Caco-2 (cell line): Measurements from ENCODE around the gene KDM4C. TPM values are rescaled to one million over a fixed set of nuclear protein-coding genes. Genes with fewer than 3 reads are reported as not detected.

ENCODE experiments used
- BruUV-seq: library from RNA; stranded (reverse); fragments of 400-500 nt; replicated peaks from 2 replicates; lab custom pipeline; 2021; lab: Mats Ljungman, UMichigan
- CTCF ChIA-PET: fragments of 300-600 bp; sonication (Branson Sonifier 250); formaldehyde crosslinking; loops from one replicate; lab custom pipeline; 2022; ENCODE audit warnings: antibody characterized with exemption; lab: Charles Lee
- POLR2A ChIA-PET: fragments of 300-600 bp; sonication (Branson Sonifier 250); formaldehyde crosslinking; loops from one replicate; lab custom pipeline; 2022; ENCODE audit warnings: antibody characterized with exemption; lab: Charles Lee
- DNase-seq, 2 experiments: peaks; one replicate each; pipeline versions ENCODE4 v3.0.0 to v3.0.0-alpha.2; 2020 to 2022
- H3K27me3 ChIP-seq: replicated peaks from 2 replicates; pipeline ENCODE4 v1.6.0; 2011; ENCODE audit warnings: low read length; ENCODE audit not compliant: control insufficient read depth, insufficient read depth
- H3K36me3 ChIP-seq: 2 replicates; pipeline ENCODE4 v1.5.1; 2011; ENCODE audit warnings: low read length; ENCODE audit not compliant: control insufficient read depth, insufficient read depth
- H3K4me1 ChIP-seq: fragments of 250-450 bp; sonication (Bioruptor Pico); 2 replicates; pipeline ENCODE4 v1.5.1; 2020; ENCODE audit warnings: mild to moderate bottlenecking
- H3K4me3 ChIP-seq: 2 replicates; pipeline ENCODE4 v1.5.1; 2011; ENCODE audit warnings: low read depth, mild to moderate bottlenecking, control low read depth, low read length
- H3K9me3 ChIP-seq: fragments of 250-450 bp; sonication (Bioruptor Pico); 2 replicates; pipeline ENCODE4 v1.5.1; 2020; ENCODE audit warnings: mild to moderate bottlenecking, moderate library complexity
- H3K27ac Mint-ChIP-seq: one replicate; pipeline ENCODE4 v1.8.0; 2022; ENCODE audit warnings: mixed read lengths; ENCODE audit not compliant: unreplicated experiment
- H3K27me3 Mint-ChIP-seq: one replicate; pipeline ENCODE4 v1.8.0; 2022; ENCODE audit warnings: mixed read lengths; ENCODE audit not compliant: insufficient read depth, unreplicated experiment
- H3K36me3 Mint-ChIP-seq: one replicate; pipeline ENCODE4 v1.8.0; 2022; ENCODE audit warnings: mild to moderate bottlenecking, mixed read lengths; ENCODE audit not compliant: insufficient read depth, unreplicated experiment
- H3K4me1 Mint-ChIP-seq: one replicate; pipeline ENCODE4 v1.8.0; 2022; ENCODE audit warnings: low read depth, mixed read lengths; ENCODE audit not compliant: unreplicated experiment
- H3K4me3 Mint-ChIP-seq: one replicate; pipeline ENCODE4 v1.8.0; 2022; ENCODE audit warnings: mild to moderate bottlenecking, moderate library complexity, mixed read lengths; ENCODE audit not compliant: unreplicated experiment
- H3K9me3 Mint-ChIP-seq: one replicate; pipeline ENCODE4 v1.8.0; 2022; ENCODE audit warnings: mixed read lengths; ENCODE audit not compliant: unreplicated experiment
- CTCF ChIP-seq, 2 experiments: fragments of 200-600 bp in 1 of 2; IDR thresholded peaks; 1 replicate in 1 of 2; 2 replicates in 1 of 2; pipeline versions ENCODE4 v1.5.1 to v1.8.0; 2011 to 2022; ENCODE audit warnings: antibody characterized with exemption in 1 of 2, control low read depth in 1 of 2, inconsistent platforms in 1 of 2, low read depth in 1 of 2, low read length in 1 of 2, mild to moderate bottlenecking in 1 of 2, moderate library complexity in 1 of 2; ENCODE audit not compliant: insufficient read depth in 1 of 2, severe bottlenecking in 1 of 2, unreplicated experiment in 1 of 2
- intact Hi-C: fragments of 100-400 bp; cut with micrococcal nuclease; formaldehyde crosslinking; loops from one replicate; pipeline ENCODE4 v1.10.0; 2022; ENCODE audit not compliant: unreplicated experiment
- total RNA-seq: library from RNA; stranded (reverse); gene quantifications from 2 replicates; pipeline ENCODE4 v1.2.3, GENCODE V29; 2022

The KDM4C gene
- total RNA-seq, 1 experiment from 2014 or later = 40.3 TPM

DNA sequence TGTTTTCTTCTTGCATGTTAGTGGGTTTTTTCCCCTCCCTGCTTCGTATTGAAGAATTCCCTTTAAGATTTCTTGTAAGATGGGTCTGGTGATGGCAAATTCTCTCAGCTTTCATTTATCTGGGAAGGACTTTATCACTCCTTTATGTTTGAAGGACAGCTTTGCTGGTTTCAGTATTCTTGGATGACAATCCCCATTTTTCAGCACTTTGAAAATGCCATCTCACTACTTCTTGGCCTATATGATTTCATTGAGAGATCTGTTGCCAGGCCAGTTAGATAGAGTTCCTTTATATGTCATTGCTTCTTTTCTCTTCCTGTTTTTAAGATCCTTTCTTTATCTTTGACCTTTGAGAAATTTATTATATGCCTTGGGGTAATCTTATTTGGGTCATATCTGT is 106.3 kb downstream of the KDM4C start:
- CTCF ChIA-PET = no interaction called here
- DNase-seq = no peak
- Mint-ChIP-seq H3K4me3 (no peak overlapping the region), H3K4me1 (peaks cover 6% of the 10 kb centered on the region), H3K27ac (no peak overlapping the region), H3K27me3 (no peaks in the 10 kb centered on the region), H3K36me3 (peaks cover 24% of the 10 kb centered on the region), H3K9me3 (peaks cover 9% of the 10 kb centered on the region)
- TF ChIP-seq CTCF (IDR thresholded peaks at IDR 0.05; ENCODE audit: insufficient read depth in 1 of 2, low read depth in 1 of 2, low read length in 1 of 2, severe bottlenecking in 1 of 2, unreplicated experiment in 1 of 2) = no peak
- intact Hi-C loops = no loop called here
- peaks cover 4% of the 10 kb centered on the region; the same call in 1 of the 2 replicates for H3K4me1 ChIP-seq
- no peak overlapping the region for H3K4me3 ChIP-seq
- H3K36me3 ChIP-seq = no peaks in the 10 kb centered on the region
- BruUV-seq = no TSS peak
- POLR2A ChIA-PET = no interaction called here
- 0 out of 2 replicates have a peak, but pooled peaks cover 3% of the 10 kb centered on the region for H3K9me3 ChIP-seq
- no peaks in the 10 kb centered on the region for H3K27me3 ChIP-seq

DNA sequence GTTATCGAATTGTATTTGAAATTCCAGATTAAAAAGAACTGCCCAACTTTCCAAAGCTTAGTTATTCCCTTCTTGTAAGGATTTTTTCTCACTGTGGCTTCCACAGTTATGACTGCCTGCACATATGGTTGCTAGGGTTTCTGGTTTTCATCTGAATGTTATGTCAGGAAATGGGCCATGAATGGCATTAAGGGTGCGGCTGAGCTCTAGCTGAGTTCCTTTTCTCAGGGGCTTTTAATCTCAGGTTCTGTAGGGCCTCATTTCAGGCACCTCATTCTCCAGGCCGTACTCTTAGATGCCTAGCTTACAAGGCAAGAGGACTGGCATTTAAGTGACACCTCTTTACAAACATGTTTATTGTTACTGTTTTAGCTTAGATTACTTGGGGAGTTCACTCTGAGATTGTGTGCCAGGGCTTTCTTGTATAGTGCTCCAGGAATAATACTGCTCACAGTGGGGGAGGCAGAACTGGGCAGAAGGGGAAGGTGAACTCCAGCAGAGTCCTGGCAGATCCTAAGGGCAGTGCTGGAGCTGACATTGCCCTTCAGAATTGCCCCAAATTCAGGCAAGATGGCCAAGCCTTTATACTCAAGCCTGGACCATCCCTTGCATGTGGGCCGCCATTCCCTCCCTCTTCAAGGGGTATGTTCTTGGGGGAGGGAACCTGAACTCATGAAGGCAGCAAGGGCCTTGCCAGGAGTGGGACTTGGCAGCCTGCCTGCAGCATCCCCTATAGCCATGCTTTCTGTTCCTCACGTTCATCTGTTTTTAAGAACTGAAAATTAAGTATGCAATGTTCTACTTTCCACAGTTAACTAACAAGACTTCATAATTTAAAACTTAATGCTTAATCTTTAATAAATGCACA is 111.5 kb downstream of the KDM4C start:
- peaks cover 38% of the 10 kb centered on the region for H3K4me1 Mint-ChIP-seq
- TF ChIP-seq CTCF (IDR thresholded peaks at IDR 0.05; ENCODE audit: insufficient read depth in 1 of 2, low read depth in 1 of 2, low read length in 1 of 2, severe bottlenecking in 1 of 2, unreplicated experiment in 1 of 2) = no peak
- H3K9me3 Mint-ChIP-seq = peaks cover 9% of the 10 kb centered on the region
- POLR2A ChIA-PET = no interaction called here
- H3K4me3 Mint-ChIP-seq = no peak overlapping the region
- H3K27ac Mint-ChIP-seq = no peak overlapping the region
- peaks cover 37% of the 10 kb centered on the region for H3K4me1 ChIP-seq
- H3K4me3 ChIP-seq = no peak overlapping the region
- DNase-seq = no peak
- no peaks in the 10 kb centered on the region for H3K9me3 ChIP-seq
- no peaks in the 10 kb centered on the region for H3K27me3 ChIP-seq
- H3K36me3 Mint-ChIP-seq = peaks cover 18% of the 10 kb centered on the region
- intact Hi-C loops = no loop called here
- no peaks in the 10 kb centered on the region for H3K27me3 Mint-ChIP-seq
- H3K36me3 ChIP-seq = no peaks in the 10 kb centered on the region
- CTCF ChIA-PET = no interaction called here
- no TSS peak for BruUV-seq

DNA sequence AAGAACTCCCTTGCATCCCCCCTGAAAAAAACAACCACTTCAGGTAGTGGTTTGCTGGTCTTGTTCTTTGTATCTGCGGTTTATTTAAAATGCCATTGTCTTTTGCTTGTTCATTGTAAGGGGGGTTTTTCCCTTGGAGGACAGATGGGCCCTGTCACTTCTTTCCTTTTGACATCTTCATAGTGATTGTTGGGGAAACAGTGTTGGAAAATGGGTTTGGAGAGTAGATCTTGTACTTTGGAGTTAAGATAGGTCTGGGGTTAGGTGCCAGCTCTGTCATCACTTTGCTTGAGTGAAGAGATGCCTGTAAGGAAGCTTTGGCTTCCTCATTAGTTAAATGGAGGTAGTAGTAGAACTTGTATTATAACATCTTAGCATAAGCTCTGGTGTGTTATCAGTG is 112.4 kb downstream of the KDM4C start:
- intact Hi-C loops = no loop called here
- no peak overlapping the region for H3K4me3 ChIP-seq
- peaks cover 41% of the 10 kb centered on the region for H3K4me1 ChIP-seq
- ChIA-PET CTCF (interaction anchor here (0.5 kb wide), 1 partner anchor 577 kb away, joined by 5 read pairs; no protein-coding TSS in a partner anchor), POLR2A (no interaction called here)
- peak overlapping the region; percentile 79 for H3K27ac Mint-ChIP-seq
- peaks cover 47% of the 10 kb centered on the region for H3K4me1 Mint-ChIP-seq
- DNase-seq = no peak
- no peaks in the 10 kb centered on the region for H3K27me3 Mint-ChIP-seq
- peaks cover 18% of the 10 kb centered on the region for H3K36me3 Mint-ChIP-seq
- no peaks in the 10 kb centered on the region for H3K9me3 ChIP-seq
- TF ChIP-seq CTCF (IDR thresholded peaks at IDR 0.05; ENCODE audit: insufficient read depth in 1 of 2, low read depth in 1 of 2, low read length in 1 of 2, severe bottlenecking in 1 of 2, unreplicated experiment in 1 of 2) = no peak
- no peaks in the 10 kb centered on the region for H3K36me3 ChIP-seq
- H3K27me3 ChIP-seq = no peaks in the 10 kb centered on the region
- BruUV-seq = no TSS peak
- H3K9me3 Mint-ChIP-seq = peaks cover 9% of the 10 kb centered on the region
- H3K4me3 Mint-ChIP-seq = no peak overlapping the region
